ENCODE results near the gene RIMS4.
A peak's percentile ranks its signal among the peaks of the same experiment; 100 is the strongest.

The RIMS4 gene

DNA sequence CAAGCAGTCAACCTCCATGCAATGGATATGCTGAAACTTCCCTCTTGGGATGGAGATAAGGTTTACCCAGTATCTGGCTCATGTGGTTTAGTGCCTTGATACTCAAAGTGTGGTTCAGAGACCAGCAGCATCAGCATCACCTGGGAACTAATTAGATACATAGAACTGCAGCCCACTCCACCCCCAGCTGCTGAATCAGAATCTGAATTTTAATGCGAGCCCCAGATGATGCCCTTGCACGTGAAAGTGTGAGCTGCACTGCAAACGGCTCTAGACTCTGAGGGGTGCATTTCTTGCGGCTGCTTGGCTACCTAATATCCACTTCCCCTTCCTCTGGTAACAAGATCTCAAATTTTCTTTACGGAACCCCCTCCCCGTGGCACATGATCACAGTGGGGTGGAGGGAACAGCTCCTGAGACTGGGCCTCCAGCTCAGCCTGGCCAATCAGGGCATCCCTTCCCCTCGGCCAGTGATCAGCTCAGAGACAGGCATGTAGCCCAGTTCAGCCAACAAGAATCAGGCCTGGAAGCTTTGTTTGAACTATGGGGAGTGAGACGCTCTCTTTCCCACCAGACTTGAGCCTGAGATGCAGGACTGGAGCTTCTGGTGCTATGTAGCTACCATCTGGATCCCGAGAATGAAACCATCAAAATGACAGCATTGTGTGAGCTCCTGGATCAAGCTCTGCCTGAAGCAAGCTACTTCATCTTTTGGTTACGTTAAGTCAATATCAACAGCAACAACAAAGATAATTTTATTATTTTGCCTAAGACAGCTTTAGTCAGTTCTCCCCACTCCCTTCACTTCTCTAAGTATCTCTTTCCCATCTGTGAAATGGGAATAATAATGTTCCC is 51.9 kb downstream of the RIMS4 start:
- DNase-seq: no peak

DNA sequence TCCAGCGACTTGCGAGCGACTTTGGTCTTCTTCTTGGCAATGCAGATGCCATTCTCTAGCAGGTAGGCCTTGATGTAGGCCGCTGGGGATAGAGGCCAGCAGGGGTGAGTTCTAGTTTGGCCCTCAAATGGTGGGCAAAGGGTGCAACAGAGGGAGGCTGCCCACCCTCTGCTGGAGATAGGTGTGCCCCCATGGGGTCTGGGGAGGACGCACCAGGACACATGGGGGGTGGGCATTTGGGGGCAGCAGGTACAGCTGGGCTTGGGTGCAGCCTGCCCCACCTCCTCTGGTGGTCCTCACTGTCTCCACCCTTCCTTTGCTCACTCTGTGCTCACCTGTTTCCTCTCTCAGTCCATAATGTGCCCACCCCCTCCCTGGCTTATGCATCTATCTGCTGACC is 53.4 kb downstream of the RIMS4 start:
- DNase-seq: no peak

- no peak for DNase-seq
These were observed 54.2 kb downstream of the RIMS4 start for GRCh38 chr20:44756011-44756688.

DNA sequence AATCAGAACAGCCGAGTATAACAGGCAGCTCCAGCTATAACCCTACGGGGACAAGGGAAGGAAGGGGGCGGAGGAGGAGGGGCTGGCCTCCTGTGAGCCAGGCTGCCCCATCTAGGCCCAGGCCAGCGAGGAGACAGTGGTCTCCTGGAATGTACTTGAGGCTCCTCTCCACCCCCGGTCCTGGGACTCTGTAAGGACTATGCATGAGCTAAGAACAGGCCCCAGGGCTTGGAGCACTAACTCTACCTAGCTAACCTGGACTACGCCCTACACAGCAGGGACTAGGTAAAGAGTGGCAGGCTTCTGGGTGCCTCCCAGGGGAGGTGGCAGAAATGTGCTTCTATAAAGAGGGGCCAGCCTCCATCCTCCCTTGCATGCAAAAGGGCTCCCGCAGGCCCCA is 55.8 kb downstream of the RIMS4 start:
- DNase-seq: no peak

DNA sequence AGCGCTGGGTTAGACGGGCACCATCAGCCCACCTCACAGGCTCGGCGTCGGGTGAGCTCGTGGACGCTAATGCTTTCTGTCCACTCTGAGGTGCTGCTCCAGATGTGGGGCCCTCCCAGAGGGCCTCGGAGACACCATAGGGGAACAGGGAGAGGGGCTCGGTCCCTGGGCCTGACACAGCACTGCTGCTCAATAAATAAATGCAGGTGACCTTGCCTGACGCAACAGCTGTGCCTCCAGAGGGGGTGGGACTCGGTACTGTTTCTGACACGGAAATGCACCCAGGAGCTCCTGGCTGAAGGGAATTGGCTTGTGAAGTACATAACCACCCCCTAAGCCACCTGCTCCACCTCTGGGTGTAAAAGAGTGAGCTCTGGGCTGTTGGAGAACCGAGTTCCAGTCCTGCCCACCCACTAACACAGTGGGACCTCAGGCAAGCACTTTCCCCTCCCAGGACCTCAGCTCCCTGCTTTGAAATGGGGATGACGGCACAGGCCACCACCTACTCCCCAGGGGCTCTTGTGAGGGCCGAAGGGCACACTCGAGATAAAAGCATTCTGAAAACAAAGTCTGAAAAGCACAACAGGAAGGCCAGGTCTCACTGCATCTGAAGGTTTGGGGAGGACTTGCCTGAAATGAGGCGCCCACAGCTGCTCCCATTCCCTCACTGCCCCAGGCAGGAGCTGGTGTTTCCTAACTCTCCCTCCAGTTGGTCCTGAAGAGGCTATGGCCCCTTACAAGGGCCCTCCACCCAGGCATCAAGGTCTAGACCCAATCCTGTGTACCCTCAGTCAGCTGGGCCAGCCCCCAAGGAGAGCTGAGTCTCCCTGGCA is 58.0 kb downstream of the RIMS4 start:
- DNase-seq: no peak

DNA sequence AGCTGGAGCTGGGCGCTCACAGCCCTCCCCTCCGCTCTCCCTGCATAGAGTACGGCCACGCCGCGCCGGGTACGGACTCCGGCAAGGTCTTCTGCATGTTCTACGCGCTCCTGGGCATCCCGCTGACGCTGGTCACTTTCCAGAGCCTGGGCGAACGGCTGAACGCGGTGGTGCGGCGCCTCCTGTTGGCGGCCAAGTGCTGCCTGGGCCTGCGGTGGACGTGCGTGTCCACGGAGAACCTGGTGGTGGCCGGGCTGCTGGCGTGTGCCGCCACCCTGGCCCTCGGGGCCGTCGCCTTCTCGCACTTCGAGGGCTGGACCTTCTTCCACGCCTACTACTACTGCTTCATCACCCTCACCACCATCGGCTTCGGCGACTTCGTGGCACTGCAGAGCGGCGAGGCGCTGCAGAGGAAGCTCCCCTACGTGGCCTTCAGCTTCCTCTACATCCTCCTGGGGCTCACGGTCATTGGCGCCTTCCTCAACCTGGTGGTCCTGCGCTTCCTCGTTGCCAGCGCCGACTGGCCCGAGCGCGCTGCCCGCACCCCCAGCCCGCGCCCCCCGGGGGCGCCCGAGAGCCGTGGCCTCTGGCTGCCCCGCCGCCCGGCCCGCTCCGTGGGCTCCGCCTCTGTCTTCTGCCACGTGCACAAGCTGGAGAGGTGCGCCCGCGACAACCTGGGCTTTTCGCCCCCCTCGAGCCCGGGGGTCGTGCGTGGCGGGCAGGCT is 60.1 kb downstream of the RIMS4 start:
- no peak for DNase-seq

- DNase-seq: no peak
These were observed 62.4 kb downstream of the RIMS4 start for GRCh38 chr20:44748005-44748370.

DNA sequence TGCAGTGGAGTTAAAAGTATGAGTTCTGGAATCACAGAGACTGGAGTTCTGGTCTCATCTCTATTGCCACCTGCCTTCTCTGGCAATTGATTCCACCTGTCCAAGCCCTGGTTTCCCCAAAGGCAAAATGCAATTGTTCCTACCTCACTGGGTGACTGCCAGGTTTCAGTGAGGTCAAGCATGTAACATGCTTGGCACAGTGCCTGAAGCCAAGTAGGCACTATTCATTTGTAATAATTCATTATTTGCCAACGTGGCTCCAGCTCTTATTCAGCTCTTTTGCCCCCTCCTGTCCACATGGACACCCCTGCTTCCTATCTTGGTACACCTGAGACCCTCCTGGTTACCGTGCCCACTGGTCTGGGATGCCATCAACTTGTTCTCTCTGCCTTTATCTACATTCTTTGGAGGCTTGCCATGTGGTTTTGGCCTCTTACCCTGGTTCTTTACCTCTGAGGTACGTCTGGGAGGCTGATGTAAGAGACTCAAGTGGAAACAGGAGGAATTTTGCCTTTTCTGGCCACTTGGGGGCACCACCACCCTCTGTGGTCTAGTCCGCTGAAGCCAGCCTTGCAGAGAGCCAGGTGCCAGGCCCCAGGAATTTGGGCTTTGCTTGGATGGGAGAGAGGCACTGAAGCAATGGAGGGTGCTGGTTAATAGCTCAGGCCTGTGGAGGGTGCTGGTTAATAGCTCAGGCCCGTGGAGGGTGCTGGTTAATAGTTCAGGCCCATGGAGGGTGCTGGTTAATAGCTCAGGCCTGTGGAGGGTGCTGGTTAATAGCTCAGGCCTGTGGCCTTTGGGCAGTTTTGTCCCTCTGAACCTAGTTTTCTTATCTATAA is 63.0 kb downstream of the RIMS4 start:
- DNase-seq: peak; percentile 62

DNA sequence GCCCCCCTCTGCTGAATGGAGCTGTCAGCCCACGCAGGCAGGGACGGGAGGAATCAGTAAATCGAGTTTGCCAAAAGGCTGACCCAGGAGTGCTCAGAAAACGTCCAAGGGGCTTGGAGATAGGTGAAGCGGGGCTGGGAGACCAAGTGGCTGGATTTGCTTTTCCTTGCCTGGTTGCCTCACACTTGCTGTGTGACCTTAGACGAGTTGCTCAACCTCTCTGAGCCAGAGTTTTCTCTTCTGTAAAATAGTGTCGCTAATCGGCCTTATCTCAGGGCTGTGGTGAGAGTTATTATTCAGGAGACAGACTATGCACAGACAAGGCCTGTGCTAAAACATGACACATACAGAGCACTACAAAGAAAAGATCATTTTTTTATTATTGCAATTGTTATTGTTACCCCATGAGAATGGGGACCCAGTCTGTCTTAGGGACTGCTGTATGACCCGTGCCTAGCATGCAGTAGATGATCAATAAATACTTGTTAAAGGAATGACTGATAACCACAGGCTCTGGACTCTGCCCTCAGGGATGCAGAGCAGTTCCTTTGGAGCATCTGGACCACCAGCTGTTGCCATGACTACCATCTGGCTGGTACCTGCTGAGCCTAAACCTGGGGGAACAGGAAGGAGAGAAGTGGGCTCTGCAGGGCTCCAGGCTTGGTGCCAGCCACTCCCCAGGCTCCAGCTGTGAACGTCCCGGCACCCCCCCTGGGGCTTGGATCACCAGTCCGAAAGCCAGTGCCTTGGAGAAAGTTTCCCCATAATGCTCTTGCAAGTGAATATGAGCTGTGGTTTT is 63.8 kb downstream of the RIMS4 start:
- no peak for DNase-seq

DNA sequence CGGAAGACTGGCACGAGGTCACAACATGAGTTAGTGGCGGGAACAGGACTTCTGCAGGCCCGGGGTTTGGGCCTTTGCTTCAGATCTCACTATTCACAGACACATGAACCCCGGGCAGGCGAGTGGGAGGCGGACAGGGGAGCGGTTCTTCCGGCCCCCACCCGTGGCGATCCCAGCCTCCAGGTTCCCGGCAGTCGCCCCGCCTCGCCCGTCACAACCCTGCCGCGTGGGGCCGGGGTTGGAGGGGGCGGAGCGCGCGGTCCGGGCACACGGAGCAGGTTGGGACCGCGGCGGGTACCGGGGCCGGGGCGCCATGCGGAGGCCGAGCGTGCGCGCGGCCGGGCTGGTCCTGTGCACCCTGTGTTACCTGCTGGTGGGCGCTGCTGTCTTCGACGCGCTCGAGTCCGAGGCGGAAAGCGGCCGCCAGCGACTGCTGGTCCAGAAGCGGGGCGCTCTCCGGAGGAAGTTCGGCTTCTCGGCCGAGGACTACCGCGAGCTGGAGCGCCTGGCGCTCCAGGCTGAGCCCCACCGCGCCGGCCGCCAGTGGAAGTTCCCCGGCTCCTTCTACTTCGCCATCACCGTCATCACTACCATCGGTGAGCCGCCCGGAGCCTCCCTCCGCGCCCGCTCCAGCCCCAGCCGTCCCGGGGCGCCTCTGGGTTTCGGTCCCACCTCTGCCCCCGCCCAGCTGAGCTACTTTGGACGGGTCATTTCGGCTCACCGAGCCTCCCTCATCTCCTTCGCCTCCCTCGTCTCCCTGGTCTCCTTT is 64.6 kb downstream of the RIMS4 start, which contains the start of gene KCNK15:
KCNK15 (plus strand) TSS at position 268 of the 769 bp plus-strand sequence; CDS start at position 314, 46 bp downstream.
- peak; percentile 35 for DNase-seq

DNA sequence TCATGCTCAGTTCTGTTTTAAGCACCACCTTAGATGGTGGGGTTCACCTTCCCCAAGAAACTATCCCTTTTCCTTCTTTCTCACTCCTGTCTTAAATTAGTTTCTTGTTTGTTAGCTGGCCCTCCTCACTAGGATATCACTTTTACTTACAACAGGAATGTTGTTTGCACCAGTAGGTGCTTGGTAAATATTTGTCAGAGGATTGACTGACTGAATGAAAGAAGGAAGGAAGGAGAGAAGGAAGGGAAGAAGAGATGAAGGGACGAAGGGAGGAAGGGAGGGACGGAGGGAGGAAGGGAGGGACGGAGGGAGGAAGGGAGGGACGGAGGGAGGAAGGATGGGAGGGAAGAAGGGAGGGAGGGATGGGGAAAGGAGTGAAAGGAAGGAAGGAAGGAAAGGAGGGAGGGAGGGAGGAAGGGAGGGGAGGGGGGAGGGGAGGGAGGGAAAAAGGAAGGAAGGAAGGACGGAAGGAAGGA is 65.2 kb downstream of the RIMS4 start:
- no peak for DNase-seq

GRCh38 chr20:44743916-44744655 is 66.3 kb downstream of the RIMS4 start:
- DNase-seq: no peak

- DNase-seq: no peak
These were observed 67.2 kb downstream of the RIMS4 start for GRCh38 chr20:44743080-44743701.

DNA sequence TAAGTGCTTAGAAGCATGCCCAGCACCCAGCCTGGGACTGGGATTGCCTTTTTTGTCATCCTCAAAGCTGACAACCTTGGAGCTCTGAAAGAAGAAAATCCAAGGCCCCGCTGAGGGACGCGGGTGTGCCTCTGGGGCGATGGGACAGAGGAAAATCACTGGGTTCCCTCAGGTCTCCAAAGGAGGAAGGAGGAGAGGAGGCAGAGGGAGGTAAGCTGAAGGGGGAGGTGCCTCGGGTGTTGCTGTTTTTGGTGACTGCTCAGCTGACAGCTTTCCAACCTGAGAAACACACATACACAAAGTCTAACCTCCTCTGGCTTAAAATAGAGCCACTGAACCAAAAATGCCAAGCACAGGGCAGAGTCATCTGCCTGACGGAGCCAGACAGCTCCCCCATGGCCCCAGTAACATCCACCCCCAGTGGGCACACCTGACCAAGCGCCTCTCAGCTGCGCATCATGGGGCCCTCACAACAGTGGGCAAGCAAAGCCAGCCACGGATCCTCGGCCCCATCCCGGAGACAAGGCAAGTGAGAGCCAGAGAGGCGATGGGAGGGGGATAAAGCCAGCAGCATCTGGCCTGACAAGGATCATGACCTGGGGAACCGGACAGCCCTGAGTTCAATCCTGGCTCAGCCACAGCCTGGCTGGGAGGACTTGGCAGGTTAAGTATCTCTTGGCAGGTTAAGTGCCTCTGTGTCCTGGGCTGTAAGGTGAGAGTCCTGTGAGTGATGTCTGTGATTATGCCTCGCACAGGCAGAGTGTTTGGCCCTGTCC is 67.9 kb downstream of the RIMS4 start:
- DNase-seq: no peak

- DNase-seq: no peak
These were observed 70.4 kb downstream of the RIMS4 start for GRCh38 chr20:44739942-44740341.

GRCh38 chr20:44738813-44739477 is 71.4 kb downstream of the RIMS4 start:
- DNase-seq: peak; percentile 41

DNA sequence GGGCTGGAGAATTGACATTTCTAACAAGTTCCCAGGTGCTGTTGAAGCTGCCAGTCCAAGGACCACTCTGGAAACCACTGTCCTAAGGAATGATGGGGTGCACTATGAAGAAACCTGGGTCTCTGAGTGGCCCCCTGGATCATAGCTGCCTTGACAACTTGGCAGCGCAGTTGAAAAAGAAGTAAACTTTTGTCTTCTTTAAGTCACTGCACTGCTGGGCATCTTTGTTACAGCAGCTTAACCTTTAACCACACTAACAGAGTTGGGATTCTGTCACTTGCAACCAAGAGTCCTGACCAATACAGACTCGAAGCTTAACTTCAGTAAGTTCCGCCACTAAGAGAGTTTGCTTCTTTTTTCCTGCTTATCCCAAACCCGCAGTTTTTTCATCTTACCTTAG is 73.2 kb downstream of the RIMS4 start:
- DNase-seq: no peak
